Inferior parietal cortex (tissue), 1 donor: ENCODE results near the gene SLC44A1.

Experiments used
- DNase-seq: peaks from one replicate; pipeline ENCODE4 v3.0.0-alpha.2; 2016; ENCODE audit errors: extremely low spot score

The SLC44A1 gene

DNA sequence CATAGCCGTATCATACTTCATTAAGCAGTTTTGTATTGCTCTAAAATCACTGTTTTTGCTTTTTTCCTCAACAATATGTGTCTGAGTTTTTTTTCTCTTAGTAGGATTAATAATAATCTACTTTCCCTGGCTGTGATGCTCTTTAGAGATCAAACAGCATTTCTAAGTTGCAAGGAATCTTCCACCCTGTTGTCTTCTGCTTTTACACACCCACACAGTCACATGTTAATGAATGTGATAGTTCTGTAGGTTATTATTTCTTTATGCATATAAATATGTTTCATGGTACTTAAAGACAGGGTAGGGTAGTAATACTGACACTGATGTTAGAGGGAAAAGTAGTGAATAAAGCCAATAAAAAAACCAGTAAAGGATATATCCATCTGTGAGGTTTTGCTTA lies 29.3 kb downstream of the SLC44A1 start:
- DNase-seq = no peak

DNA sequence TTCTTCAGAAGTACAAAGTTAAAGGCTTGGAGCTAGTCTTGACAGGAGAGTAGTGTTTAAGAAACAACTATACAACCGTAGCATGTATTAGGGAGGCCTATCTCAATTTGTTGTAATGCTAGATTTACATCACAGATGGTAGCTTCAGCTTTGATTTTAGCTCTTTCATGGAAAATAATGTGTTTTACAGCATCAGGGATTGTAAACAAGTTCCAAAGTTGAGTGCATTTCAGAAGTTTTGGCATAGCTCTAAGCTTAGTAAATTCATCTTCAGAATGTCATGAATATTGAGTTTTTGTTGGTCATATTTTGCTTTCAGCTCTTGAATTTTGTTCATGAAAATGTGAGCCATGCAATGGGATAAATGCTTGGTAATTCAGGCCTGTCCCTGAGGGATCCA lies 30.7 kb downstream of the SLC44A1 start:
- DNase-seq = no peak

GRCh38 chr9:105275938-105276337 lies 31.5 kb downstream of the SLC44A1 start:
- no peak for DNase-seq

GRCh38 chr9:105278751-105279150 lies 34.3 kb downstream of the SLC44A1 start:
- peak; percentile 59 for DNase-seq

DNA sequence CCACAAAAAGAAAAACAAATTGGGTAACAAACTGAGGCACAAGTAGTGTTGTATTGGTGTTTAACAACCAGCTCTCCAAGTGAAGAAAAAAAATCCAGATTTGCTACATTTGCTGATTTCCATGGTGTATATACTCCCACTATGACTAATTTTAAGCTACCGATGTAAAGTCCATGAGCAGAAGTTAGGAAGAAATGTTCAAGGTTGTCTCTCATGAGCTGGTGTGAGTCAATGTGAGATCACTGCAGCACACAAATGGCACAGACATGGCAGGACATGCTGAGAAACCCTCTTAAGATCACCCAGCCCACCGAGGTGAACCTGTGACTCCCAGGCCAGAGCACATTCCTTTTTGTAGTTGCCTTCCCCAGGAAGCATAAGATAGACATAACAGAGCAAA lies 36.2 kb downstream of the SLC44A1 start:
- no peak for DNase-seq

DNA sequence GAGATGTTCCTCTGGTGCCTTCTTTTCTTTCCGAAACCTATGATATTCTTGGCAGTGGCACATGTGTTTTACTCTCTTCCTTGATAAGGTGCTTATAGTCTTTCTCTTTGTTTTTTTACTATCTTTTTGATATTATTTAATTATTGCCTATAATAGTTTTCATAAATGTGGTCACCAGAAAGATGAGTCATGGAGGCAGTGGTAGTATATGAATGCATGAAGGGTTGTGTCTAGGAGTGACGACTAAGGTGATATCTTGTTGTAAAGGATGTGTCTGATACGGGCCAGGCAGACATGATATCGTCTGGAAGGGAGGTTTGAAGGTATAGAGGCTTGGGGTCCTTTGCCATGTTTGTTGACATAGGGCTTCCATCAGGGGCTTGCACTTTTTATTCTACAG lies 36.8 kb downstream of the SLC44A1 start:
- DNase-seq = no peak

- DNase-seq = no peak
Observed at GRCh38 chr9:105281926-105282325, 37.5 kb downstream of the SLC44A1 start.

DNA sequence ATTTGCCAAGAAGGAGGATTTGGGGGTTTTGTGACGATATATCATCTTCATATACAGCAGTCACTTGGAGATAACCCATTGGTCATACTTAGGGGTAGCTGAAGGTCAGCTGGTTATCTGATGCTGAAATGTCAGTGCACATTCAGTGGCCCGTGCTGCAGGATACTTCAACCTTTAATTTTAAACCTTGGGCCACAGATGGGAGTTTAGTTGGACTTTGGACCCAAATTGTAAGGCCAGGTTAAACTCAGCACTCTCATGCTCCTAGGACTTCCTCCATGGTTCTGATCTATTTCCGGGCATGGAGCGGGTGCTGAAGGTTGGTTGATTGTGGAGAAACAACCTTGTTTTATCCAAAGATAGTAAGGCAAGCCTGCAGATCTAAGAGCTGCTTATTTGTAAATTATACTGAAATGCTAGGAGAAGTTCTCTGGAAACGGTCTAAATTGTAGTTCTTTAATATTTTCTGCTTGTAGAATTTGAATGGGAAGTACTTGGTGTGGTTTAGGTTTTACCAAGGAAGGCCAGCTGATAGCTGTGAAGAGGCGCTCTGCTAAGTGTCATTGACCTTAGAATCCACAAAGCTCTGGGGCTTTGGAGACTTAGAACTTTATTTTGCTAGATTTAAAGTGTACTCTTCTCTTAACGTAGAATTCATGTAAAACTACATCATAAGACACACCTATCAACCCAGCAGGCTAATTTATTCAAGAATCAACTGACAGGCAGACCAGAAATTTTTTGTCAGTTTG lies 38.6 kb downstream of the SLC44A1 start:
- DNase-seq = no peak

GRCh38 chr9:105283795-105284194 lies 39.3 kb downstream of the SLC44A1 start:
- no peak for DNase-seq

DNA sequence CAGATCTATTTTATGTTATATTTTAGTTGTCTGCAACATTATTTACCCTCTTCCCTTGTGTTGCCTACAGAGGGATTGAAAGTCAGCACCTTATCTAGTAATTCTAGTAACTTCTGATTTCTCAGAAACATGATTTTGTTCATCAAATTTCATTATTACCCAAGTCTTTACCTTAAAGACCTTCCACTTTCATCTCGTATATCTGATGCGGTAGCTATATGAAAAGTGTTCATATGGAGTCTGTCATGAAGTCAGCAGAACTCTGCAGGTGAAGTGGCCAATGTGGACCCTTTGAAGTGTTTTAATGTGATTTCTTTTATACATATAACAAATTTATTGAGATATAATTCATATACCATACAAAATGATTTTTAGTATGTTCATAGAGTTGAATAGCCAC lies 40.0 kb downstream of the SLC44A1 start:
- DNase-seq = no peak

GRCh38 chr9:105286098-105286497 lies 41.6 kb downstream of the SLC44A1 start:
- DNase-seq = no peak

DNA sequence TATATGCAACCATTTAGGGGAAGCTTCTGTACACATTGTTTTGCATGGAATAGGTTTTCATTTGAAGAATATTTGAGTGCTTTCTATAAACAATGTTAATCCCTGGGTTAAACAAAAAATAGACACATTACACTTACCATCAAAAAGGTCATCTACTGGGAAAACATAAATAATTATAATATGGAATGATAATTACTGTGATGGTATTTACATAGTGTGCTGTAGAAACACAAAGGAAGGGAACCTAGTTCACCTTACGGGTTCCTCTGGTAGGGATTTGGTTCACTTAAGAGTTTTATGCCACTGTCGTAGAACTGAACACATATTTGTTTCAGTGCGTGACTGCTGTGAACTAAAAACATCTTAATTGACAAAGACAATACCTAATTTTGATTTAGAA lies 44.9 kb downstream of the SLC44A1 start:
- DNase-seq = no peak

DNA sequence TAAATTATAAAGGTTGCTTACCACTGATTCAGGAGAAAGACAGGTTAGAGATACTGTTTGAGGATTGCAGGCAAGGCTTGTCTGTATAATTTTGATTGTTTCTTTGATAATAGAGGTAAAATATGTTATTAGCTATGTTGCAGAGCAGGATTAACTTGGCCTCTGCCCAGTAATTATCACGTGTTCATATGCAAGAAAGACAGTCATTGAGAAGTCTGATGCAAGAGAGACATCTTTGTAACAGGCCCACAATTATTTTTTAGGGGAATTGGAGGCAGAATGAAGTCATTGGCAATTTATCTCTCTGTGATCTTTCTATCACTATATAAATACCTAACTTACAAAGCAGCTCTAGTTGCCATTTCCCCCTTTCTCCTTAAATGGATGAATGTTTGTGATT lies 46.0 kb downstream of the SLC44A1 start:
- no peak for DNase-seq

- DNase-seq = no peak
Observed at GRCh38 chr9:105290954-105291353, 46.5 kb downstream of the SLC44A1 start.

GRCh38 chr9:105291422-105291859 lies 47.0 kb downstream of the SLC44A1 start:
- DNase-seq = no peak

GRCh38 chr9:105291938-105292337 lies 47.5 kb downstream of the SLC44A1 start:
- DNase-seq = no peak

DNA sequence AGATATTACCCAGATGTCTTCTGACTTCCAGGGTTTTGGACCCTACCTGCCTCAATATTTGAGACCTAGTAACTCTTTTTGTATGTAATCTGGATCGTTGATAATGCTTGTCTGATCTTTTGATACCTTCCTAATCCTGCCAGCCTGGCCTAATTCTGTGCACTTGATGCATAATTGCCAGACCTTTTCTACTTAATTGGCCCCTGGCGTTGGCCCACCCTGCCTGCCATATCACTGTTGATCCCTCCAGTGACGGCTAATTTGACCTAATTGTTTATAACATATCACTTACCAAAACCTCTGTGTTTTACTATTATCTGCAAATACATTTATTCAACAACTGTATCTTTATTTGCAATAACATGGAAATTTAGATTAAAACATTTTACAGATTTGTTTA lies 49.0 kb downstream of the SLC44A1 start:
- no peak for DNase-seq

GRCh38 chr9:105295201-105295550 lies 50.7 kb downstream of the SLC44A1 start:
- no peak for DNase-seq

- DNase-seq = no peak
Observed at GRCh38 chr9:105295986-105296385, 51.5 kb downstream of the SLC44A1 start.

- DNase-seq = no peak
Observed at GRCh38 chr9:105296445-105296844, 52.0 kb downstream of the SLC44A1 start.

- peak; percentile 68 for DNase-seq
Observed at GRCh38 chr9:105296877-105297287, 52.4 kb downstream of the SLC44A1 start.

DNA sequence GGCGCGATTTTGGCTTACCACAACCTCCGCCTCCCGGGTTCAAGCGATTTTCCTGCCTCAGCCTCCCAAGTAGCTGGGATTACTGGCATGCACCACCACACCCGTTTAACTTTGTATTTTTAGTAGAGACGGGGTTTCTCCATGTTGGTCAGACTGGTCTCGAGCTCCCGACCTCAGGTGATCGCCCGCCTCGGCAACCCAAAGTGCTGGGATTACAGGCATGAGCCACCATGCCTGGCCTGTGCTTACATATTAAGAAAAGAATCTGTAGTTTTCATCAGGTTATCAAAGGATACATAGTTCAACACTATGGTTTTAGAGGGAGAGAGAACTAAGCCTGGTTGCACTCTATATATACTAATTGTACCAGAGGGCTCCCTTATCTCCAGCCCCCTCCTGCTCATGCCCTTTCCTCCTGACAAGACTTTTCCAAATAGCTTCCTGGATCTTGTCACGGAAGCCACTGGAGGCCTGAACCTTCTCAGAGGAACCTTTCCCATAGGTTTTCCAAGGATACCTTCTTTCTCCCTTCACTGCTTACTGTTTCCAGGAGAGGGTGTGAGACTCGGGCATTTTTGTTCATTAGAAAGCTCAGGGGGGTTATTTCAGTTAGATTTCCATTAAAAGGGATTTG lies 53.1 kb downstream of the SLC44A1 start:
- no peak for DNase-seq

DNA sequence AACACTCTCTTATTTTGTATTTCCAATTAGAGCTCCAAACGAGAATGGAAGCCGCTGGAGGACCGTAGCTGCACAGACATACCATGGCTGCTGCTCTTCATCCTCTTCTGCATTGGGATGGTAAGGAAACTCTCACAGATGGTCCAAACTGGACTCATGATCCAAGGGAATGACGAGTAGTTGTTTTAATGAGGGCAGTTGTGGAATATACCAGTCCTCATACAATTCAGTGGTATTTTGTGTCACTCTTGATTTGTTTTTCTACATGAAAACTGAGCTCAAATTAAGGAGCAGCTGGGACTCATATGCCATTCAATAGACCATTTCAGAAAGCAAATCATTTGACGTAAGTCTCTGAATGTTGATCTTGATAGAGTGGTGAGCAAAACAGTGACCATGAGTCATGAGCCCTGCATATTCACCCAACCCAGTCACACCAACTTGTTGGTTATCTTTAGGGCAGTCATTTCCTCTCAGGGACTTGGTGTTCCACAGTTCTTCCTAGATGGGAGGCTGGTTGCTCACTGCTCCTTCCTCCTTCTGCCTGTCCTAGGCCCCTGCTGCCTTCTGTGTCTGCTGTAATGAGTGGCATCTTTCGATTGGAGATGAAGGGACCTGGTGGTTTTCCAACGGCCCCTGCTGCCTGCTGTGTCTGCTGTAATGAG lies 54.9 kb downstream of the SLC44A1 start:
- DNase-seq = peak; percentile 62
